H1 (cell line): Measurements from ENCODE around the gene PSMB11. TPM values are rescaled to one million over a fixed set of nuclear protein-coding genes. Genes with fewer than 3 reads are reported as not detected.

Experiments
- CHD7 ChIP-seq: fragments of 300-600 bp; sonication (generic); IDR thresholded peaks from 2 replicates; pipeline ENCODE4 v1.7.1; 2012; ENCODE audit warnings: low read length, moderate library complexity, mild to moderate bottlenecking, inconsistent platforms; ENCODE audit not compliant: insufficient replicate concordance
- RNF2 ChIP-seq: fragments of 200-900, 300-1000 bp; sonication (generic); IDR thresholded peaks from 2 replicates; pipeline ENCODE4 v1.7.1; 2016; ENCODE audit warnings: borderline replicate concordance, low read depth, mild to moderate bottlenecking, antibody characterized with exemption, low read length; ENCODE audit not compliant: poor library complexity, severe bottlenecking; ENCODE audit errors: missing control alignments
- SRF ChIP-seq: IDR thresholded peaks from 2 replicates; pipeline ENCODE4 v1.6.1; 2011; ENCODE audit warnings: mild to moderate bottlenecking, low read depth, low read length, moderate library complexity
- USF2 ChIP-seq: IDR thresholded peaks from 2 replicates; pipeline ENCODE4 v1.6.1; 2011; ENCODE audit warnings: low read length, improper control_type of control experiment
- polyA plus RNA-seq, 7 experiments: library from polyadenylated mRNA; depleted of rRNA in 3 of 7; stranded (reverse) in 5 of 7; unstranded in 2 of 7; fragments of >200 nt in 5 of 7; fragments of 200-250 nt in 2 of 7; gene quantifications; 1 replicate in 5 of 7; 2 replicates in 1 of 7; 4 replicates in 1 of 7; pipeline versions ENCODE4 v1.2.1 to v1.2.3, GENCODE V29; 2011 to 2013; ENCODE audit warnings: missing spikeins in 2 of 7, mixed read lengths in 2 of 7
- total RNA-seq: library from RNA; stranded (reverse); fragmentation: NEBNext Ultra II Directional; extraction: Animal tissue kit (Norgen Biotek cat#: 25700); gene quantifications from 2 replicates; pipeline ENCODE4 v1.2.1, GENCODE V29; 2021

PSMB11 gene
- total and polyA plus RNA-seq, 2 of the 8 experiments (the other 6 are each of a cell fraction or from before 2014, with no cell fraction given) = not detected

GRCh38 chr14:22998329-22999012 lies 43.5 kb upstream of the PSMB11 start (continued):
- no peak for TF ChIP-seq CHD7
- TF ChIP-seq USF2 = no peak
- TF ChIP-seq RNF2 = no peak
- TF ChIP-seq SRF = no peak
